HK-2 (cell line): ENCODE measurements around the gene ZNF407.
"Not testable (repeated sequence)": the region's sequence is repeated elsewhere in the genome, so short reads cannot be mapped to it uniquely, and the experiment has no call there.

Experiments
- DNase-seq: peaks from one replicate; pipeline ENCODE4 v3.0.0-alpha.2; 2018; ENCODE audit not compliant: unreplicated experiment

ZNF407 gene

DNA sequence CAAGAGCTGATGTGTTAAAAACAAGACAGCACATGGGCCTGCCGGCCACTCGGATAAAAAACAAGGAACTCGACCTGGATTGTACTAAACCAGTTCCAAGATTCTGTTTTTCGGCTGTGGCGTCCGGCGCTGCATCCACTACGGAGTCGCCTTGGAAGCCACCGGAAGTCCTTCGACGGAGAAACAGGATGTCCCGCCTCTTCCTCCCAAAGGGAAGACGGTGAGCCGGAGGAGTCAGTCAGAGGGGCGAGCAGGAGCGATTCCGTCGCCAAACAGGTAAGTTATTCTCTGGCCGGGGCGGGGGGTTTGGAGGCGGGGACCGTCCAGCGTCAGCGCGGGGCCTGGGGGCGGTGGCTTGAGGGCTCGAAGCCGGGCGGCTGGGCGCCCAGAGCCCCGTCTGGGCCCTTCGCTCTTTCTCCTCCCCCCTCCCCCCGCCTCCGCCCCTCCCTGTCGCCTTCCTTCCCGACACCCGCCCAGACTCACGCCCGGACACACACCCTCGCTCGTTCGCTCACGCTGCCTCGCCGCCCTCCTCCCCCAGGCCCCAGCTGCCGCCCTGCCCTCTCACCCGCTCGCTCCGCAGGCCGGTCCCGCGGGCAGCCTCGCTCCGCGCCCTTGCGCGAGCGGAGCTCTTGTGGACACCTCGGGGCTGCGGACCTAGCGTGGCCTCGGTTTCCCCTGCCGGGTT, at the start of gene ZNF407:
TSS of gene ZNF407 (plus strand) at position 209 of the 688 bp plus-strand sequence. CDS start 33,150 bp downstream, outside the sequence.
- peak; percentile 81 for DNase-seq

- DNase-seq, result no peak
Observed at GRCh38 chr18:74549591-74550104, 48.0 kb upstream of the ZNF407 start.

DNA sequence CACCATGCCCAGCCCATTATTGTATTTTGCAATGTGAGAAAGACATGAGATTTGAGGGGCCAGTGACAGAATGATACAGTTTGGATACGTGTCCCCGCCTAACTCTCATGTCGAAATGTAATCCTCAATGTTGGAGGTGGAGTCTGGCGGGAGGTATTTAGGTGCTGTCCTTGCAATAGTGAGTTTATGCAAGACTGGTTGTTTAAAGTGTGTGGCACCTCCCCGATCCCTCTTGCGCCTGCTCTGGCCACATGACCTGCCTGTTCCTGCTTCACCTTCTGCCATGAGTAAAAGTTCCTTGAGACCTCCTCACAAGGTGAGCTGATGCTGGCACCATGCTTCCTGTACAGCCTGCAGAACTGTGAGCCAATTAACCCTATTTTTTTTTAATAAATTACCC, 46.8 kb upstream of the ZNF407 start:
- DNase-seq, result no peak

DNA sequence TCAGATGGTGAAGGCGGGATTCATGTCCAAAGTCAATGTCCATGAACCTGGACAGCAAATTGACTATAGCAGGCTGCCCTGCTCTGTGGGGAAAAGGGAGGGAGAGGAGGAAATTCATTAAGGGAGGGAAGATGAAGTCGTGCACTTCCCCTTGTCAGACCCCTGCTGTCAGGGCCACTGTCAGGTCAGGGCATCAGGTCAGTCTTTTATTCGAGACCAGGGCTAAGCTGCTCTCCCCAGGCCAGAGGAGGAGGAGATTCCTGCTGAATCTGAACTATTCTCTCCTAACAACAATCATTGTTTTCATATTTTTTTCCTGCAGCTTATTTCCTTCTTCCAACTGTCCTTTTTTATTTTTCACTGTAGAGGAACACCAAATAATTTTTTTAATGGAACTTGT, 46.2 kb upstream of the ZNF407 start:
- DNase-seq, result no peak

GRCh38 chr18:74551936-74552555, 45.6 kb upstream of the ZNF407 start:
- DNase-seq, result peak; percentile 58

- no peak for DNase-seq
Observed at GRCh38 chr18:74556126-74556525, 41.5 kb upstream of the ZNF407 start.

DNA sequence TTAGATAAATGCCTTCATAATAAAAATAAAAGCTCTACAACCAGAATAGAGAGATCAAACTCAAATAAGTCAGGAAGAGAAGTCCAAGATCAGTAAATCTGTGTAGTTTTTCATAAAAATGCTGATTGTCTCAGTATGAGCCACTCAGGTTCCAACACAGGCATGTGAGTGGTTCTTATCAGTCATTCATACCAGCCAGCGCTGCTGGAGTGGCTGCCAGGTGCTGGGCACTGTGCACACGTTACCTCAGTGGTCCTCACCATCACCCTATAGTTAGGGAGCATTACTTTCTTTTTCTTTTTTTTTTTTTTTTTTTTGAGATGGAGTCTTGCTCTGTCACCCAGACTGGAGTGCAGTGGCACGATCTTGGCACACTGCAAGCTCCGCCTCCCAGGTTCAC, 39.6 kb upstream of the ZNF407 start:
- DNase-seq, result no peak

DNA sequence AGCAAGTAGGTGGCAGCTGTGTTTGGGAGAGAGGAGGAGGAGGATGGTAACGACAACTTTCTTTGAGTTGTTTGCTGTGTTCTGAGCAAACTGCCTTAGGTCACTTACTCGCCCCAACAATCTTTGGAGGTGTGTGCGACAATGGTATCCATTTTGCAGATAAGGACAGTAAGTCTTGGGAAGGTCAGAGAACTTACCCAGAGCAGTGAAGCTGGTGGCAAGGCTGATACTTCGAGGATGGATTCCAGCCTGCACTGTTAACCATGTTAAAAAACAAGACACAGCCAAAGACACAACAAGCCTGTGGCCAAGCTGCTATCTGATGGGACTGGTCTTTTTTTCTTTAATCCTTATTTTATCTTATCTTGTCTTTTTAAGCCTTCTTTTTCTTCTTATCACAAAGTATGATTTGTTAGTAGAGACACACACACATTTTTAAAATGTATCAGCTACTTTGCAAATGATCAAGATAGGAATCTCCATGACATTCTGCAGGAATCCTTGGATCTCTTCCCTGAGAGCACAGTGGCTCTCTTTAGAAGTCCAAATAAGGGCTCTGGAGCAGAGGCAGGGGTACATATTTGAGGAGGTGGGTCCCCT, 35.4 kb upstream of the ZNF407 start:
- DNase-seq, result no peak

DNA sequence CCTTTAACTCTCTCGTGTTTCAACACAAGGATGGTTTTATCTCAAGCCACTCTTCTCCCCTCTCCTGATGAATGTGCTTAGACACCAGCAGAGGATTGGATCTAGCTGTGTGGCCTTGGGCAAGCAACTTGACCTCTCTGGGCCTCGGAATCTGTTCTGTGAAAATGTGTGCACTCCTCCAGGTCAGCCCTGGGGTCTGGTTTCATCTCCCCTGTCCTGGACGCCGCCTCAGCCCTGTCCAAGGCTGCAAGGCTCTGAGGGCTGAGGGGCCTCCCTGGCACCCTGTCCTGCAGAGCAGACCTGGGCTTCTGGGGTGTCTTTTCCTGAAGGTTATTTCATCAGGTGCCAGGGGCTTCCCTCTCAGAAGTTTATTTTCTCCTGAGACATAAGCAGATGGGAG, 34.9 kb upstream of the ZNF407 start:
- DNase-seq, result no peak

DNA sequence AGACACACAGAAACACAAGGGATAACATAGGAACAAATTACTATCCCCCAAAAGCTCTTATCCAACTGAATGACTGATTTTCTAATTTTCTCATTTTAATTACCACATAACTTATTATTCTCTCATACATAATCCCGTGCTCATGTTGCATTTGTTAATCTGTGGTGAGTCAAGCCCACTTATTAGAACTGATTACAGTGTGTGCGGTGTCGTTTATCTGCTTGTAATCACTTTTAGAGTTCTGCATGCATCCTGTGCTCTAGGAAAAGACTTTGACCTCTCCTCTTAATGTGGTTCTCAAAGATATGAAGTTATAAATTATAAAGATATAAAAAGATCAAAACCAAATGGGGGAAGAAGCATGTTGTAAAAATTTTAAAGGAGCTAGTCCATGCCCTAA, 33.7 kb upstream of the ZNF407 start:
- no peak for DNase-seq

GRCh38 chr18:74565164-74565563, 32.5 kb upstream of the ZNF407 start:
- not testable (repeated sequence) for DNase-seq

DNA sequence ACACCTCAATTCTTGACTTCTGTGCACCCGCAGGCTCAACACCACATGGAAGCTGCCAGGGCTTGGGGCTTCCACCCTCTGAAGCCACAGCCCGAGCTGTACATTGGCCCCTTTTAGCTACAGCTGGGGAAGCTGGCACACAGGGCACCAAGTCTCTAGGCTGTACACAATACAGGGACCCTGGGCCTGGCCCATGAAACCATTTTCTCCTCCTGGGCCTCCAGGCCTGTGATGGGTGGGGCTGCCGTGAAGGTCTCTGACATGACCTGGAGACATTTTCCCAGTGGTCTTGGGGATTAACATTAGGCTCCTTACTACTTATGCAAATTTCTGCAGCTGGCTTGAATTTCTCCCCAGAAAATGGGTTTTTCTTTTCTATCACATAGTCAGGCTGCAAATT, 31.7 kb upstream of the ZNF407 start:
- not testable (repeated sequence) for DNase-seq

- DNase-seq, result no peak
Observed at GRCh38 chr18:74567822-74568221, 29.8 kb upstream of the ZNF407 start.

GRCh38 chr18:74569401-74569800, 28.3 kb upstream of the ZNF407 start:
- DNase-seq, result no peak

DNA sequence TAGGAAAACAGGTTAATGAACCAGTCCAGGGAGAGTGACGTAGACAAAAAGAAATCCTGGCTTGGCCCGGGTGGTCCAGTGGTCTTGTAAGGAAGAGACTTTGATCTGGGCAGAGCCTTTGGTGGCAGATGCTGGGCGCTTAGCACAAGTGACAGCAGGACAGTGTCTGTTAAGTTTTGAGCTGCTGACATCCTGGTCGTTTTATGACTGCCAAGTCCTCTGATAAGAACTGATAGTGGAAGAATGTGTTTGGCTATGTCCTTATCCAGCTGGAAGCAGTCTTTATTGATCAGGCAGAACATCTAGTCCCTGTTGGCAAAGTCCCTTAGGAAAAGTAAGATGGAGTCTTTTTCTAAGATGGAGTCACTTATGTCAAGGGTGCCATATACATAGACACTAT, 27.4 kb upstream of the ZNF407 start:
- DNase-seq, result no peak

DNA sequence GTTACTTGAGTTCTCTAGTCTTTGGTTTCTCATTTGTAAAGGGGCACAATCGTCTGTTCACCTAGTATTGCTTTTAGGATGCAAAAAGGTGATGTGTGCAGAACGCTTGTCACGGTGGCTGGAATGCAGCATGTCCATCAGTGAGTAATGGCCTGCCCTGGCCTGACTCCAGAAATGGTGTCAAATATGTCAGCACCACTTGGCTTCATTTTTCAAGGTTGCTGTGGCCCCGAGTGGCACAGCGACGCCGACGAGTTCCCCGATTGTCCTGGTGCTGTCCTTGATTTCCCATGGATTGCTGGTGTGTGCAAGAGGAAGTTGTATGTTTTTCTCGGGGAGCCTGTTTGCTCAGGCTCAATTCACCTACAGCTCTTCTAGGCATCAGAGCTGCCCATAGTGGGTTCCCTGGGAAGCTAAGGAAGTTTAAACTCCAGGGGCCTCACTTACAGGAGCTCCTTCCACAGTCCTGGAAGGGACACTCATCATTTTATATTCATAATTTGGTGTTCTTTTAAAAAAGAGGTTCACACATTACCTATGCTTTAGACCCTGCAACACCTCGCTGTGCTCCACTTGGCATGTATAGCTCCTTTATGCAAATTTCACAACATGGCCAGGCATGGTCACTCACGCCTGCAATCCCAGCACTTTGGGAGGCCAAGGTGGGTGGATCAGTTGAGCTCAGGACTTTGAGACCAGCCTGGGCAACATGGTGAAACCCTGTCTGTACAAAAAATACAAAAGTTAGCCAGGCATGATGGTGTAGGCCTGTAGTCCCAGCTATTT, 25.6 kb upstream of the ZNF407 start:
- no peak for DNase-seq

DNA sequence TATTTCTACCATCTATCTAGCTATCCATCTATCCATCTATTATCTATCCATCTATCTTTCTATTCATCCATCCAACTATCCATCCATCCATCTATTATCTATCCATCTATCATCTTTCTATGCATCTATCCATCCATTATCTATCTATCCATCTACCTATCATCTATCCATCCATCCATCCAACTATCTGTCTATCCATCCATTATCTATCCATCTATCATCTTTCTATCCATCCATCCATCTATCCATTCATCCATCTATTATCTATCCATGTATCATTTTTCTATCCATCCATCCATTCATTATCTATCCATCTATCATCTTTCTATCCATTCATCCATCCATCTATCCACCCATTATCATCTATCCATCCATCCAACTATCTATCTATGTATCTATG, 24.6 kb upstream of the ZNF407 start:
- DNase-seq, result no peak

- DNase-seq, result no peak
Observed at GRCh38 chr18:74574916-74575315, 22.8 kb upstream of the ZNF407 start.

DNA sequence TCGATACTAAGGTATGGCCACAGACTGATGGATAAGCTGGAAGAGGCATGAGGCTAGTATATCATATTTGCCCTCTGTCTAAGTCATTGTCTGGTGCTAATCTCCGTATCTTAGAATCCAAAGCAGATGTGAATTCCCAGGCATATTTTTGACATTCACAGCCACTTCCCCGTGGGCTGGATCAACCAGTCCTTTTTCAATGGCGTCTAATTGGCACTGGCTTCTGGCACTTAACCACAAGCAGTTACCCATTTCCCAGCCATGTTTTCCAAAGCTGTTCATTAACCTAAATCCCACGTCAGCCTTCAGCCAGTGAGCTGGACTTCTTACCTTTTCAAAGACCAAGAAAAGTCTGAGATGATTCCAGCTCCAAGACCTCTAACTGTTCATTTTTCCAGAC, 20.7 kb upstream of the ZNF407 start:
- no peak for DNase-seq

DNA sequence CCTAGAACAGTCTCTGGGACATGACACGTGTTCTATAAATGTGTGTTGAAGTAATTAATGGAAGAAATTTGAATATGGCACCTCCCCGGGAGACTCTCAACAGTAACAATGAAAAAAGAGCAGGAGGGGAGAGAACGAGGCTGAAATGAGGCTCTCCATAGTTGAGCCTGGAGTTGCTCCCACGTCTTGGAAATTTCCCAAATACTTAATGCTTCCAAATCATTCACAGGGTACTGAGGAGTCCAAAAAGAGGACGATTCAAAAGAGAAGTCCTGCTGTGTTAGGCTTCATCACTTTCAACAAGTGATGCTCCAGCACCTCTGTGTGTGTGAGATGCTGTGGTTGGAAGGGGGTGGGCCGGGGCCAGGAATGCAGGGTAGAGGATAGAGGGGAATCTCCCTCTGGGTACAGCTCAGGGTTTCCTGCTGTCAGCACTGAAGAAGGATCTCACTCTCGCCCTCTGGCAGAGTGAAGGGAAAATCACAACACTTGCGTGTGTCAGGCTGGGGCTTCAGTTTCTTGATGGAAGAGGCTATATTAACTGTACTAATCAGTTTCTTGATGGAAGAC, 18.1 kb upstream of the ZNF407 start:
- DNase-seq, result no peak

DNA sequence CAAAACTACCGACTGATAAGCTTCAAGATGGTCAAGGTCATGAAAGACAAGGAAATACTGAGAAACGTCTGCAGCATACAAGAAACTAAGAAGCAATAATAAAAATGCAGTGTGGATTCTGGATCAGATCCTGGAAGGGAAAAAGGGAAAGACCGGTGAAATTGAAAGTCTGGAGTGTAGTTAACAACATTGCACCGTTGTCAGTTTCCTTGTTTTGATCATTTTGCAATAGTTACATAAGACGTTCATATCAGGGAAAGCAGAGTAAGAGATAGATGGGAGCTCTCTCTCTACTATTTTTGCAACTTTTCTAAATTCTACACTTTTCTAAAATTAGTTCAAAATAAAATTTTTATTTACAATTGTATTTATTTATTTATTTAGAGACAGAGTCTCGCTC, 15.0 kb upstream of the ZNF407 start:
- DNase-seq, result no peak

- DNase-seq, result no peak
Observed at GRCh38 chr18:74587441-74587840, 10.2 kb upstream of the ZNF407 start.
